HG02884 (cell line): ENCODE results near the gene ARHGAP22.

Experiments used
- ATAC-seq: cut with Tn5 transposase; IDR thresholded peaks from one replicate; pipeline ENCODE4 v1.9.1; 2021; ENCODE audit warnings: mild to moderate bottlenecking, moderate library complexity; ENCODE audit not compliant: unreplicated experiment

ARHGAP22 gene

DNA sequence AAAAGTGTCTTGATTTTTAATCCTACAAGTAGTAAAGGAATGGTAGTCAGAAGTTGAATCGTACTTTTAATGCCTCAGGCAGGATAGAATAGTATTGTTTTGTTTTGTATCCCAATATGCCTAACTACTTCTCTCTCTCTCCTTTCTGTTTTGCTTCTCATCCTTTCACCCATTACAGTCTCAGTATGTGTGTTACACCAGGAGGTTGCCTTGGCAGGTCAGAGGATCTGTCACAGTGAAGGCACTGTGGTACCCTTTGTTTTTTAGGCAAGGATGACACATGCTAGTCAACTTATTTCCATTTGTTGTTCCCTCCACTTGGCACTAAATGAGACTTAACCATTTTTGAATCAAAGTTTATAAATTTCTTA is 204.0 kb downstream of the ARHGAP22 start:
- ATAC-seq = no peak

DNA sequence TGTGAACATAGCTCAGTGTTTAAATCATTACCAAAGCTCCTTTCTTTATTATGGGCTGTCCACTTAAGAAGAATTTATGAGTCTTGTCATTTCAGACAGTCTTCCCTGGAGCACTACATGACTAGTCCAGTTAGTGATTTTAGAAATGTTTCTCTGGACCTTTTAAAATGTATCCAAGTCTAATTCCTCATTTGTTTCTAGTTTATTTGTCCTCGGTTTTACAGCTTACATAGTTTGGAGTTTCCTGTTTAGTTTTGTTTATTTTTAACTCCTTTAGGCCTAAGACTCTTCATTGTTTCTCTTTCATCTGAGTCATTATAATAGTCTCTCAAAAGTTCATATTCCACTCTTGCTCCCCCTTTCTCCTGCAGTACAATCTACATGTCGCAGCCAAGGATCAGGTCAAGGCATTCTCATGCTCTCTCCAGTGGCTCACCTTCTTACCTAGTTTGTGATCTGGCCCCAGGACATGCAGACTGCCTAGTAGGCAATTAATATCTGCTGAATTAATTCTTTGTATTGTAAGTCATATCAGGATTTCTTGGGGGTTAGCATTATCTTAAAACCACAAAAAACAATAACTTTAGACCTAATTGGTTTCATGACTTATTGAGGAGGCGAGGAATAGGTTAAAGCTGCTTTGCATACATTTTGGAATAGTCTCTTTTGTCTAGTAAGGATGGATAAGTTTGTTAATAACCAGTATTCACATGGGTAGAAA is 204.6 kb downstream of the ARHGAP22 start:
- ATAC-seq = no peak

DNA sequence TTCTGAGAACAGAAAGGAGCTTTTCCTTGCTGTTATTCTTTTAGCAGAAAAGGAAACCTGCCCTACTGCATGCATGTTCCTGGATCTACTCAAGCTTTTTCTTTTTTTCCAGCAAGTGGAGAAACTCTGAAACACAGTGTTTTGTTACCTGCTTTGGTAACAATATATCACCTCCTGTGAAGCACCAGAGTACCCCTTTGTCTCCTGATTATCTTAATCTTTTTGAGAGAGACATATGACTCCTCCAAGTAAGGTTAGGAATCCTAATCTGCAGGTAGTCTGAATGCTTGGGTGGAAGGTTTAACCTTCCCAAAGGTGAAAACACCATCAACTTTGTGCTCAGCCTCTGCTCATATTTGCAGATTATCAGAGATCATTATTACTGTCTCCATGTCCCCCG is 205.3 kb downstream of the ARHGAP22 start:
- no peak for ATAC-seq

- no peak for ATAC-seq
These were observed 205.8 kb downstream of the ARHGAP22 start for GRCh38 chr10:48399056-48399541.

GRCh38 chr10:48398261-48398660 is 206.6 kb downstream of the ARHGAP22 start:
- no peak for ATAC-seq
